Nephron (organoid): ENCODE data around the gene ACBD4.
A peak's percentile ranks its signal among the peaks of the same experiment; 100 is the strongest.

ENCODE experiments used
- H3K27ac Mint-ChIP-seq, 3 experiments: 2 replicates each; pipeline ENCODE4 v1.8.0; 2020; ENCODE audit warnings: mixed read lengths in 3 of 3, mild to moderate bottlenecking in 2 of 3, moderate library complexity in 1 of 3
- H3K27me3 Mint-ChIP-seq: 2 replicates; pipeline ENCODE4 v1.8.0; 2021; ENCODE audit warnings: low read depth, mild to moderate bottlenecking, moderate library complexity, mixed read lengths
- H3K36me3 Mint-ChIP-seq: 2 replicates; pipeline ENCODE4 v1.8.0; 2020; ENCODE audit warnings: low read depth, mixed read lengths
- H3K4me1 Mint-ChIP-seq: 2 replicates; pipeline ENCODE4 v1.8.0; 2020; ENCODE audit warnings: mixed read lengths
- H3K4me3 Mint-ChIP-seq, 3 experiments: 2 replicates each; pipeline ENCODE4 v1.8.0; 2020; ENCODE audit warnings: mild to moderate bottlenecking in 3 of 3, mixed read lengths in 3 of 3, moderate library complexity in 2 of 3
- H3K9me3 Mint-ChIP-seq: 2 replicates; pipeline ENCODE4 v1.8.0; 2020; ENCODE audit warnings: mixed read lengths
- CTCF ChIP-seq, 3 experiments: fragments of 200-600 bp; sonication (generic); IDR thresholded peaks; one replicate each; pipeline ENCODE4 v1.5.0; 2021; ENCODE audit warnings: antibody characterized with exemption in 3 of 3; ENCODE audit not compliant: unreplicated experiment in 3 of 3

Gene ACBD4

DNA sequence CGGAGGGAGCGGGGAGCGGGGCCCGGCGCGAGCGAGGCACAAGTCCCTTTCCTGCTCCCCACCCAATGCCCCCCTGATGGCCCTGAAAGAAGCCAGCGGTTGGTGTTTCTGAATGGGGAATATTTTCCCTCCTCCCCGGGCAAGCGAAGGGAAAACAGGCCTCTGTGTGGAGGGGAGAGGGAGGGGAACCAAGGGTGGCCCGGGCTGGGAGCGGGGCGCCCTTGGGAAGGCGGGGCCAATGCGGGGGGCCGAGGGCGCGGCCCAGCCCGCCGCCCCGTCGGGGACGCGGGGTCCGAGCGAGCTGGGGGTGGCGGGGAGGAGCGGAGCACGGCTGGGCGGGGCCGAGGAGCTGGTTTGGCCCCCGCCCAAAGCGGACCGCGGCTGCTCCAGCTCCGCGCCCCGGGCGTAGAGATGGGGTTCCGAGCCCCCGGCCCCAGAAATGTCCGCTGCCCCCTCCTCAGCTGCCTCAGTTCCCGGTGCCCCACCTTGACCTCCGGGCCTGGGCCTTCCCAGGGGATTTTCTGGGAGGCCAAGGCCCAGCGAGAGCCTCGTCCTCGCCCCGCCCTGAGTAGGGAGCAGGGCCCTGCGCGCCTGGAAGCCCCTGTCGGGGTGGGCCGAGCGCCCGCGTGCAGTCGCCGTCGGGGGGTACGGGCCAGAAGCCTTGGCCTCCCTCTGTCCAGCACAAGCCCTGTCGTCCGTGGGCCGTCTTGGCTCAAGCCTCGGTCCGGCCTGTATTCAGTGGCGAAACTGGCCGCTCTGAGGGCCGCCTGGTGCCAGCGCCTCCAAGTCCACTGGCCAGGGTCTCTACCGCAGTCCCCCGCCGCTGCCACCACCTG lies 8.9 kb downstream of the ACBD4 start:
- Mint-ChIP-seq H3K9me3 (no peaks in the 10 kb centered on the region), H3K4me3 (peak overlapping the region; percentile 61 to 80 (median 77)), H3K27ac (peak overlapping the region; percentile 90 to 100 (median 95)), H3K27me3 (no peaks in the 10 kb centered on the region), H3K4me1 (peaks cover 25% of the 10 kb centered on the region), H3K36me3 (no peaks in the 10 kb centered on the region)
- TF ChIP-seq CTCF (IDR thresholded peaks at IDR 0.05; ENCODE audit: unreplicated experiment in 3 of 3), result no peak

DNA sequence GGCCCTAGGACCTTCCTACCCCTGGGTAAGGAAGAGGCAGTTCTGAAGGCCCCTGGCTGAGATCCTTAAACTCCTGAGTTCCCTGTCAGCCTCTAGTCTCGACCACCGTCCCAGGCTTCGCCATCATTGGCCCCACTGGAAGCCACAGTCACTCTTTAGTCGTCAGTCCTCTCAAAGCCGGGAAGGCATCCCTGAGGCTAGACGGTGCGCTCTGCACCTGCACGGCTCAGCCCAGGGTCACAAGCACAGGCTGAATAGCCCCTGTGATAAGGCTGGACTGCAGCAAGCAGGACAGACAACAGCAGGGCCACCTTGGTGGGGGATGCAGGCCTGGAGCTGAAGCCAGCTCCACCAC lies 9.5 kb downstream of the ACBD4 start:
- Mint-ChIP-seq H3K4me3 (peak overlapping the region; percentile 31 to 70 (median 48)), H3K4me1 (peaks cover 23% of the 10 kb centered on the region), H3K27ac (peak overlapping the region; percentile 81 to 100 (median 84)), H3K27me3 (no peaks in the 10 kb centered on the region), H3K36me3 (peaks cover 3% of the 10 kb centered on the region), H3K9me3 (no peaks in the 10 kb centered on the region)
- TF ChIP-seq CTCF (IDR thresholded peaks at IDR 0.05; ENCODE audit: unreplicated experiment in 3 of 3), result no peak

DNA sequence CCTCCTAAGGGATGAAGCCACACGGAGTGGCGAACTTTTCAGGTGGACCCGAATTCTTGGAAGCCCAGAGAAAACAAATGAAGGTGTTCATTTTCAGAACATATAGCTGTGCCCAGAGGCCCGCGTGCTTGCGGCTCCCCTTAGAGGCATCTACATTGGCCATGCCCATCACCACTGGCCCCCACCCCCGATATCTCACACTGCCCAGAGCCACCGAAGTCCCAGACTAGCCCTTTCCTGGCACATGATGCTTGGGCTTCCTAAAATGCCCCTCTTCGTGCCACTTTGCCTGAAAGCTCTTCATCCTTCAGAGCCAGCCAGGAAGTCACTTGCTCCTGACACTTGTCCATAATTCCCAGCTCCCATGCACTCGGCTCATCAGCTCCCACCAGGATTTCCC lies 10.7 kb downstream of the ACBD4 start:
- Mint-ChIP-seq H3K27ac (peak overlapping the region; percentile 100), H3K4me1 (peaks cover 27% of the 10 kb centered on the region), H3K36me3 (peaks cover 3% of the 10 kb centered on the region), H3K27me3 (no peaks in the 10 kb centered on the region), H3K4me3 (peak overlapping the region; percentile 92 to 100 (median 96)), H3K9me3 (no peaks in the 10 kb centered on the region)
- no peak for TF ChIP-seq CTCF (IDR thresholded peaks at IDR 0.05; ENCODE audit: unreplicated experiment in 3 of 3)

DNA sequence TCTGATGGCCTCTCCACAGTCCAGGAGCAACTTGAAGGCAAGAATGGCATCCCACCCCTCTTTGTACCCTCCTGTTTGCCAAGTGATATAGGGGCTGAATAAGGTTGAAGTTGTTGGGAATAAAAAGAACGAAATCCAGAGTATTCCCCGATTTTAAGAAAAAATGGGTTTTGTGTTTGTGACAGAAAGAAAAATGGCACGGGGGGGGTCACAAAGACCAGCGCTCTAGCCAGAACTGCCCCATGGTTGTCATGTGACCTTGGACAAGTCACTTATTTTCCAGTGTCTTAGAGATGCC lies 11.1 kb downstream of the ACBD4 start:
- no peak for TF ChIP-seq CTCF (IDR thresholded peaks at IDR 0.05; ENCODE audit: unreplicated experiment in 3 of 3)
- Mint-ChIP-seq H3K36me3 (peaks cover 3% of the 10 kb centered on the region), H3K4me1 (peaks cover 31% of the 10 kb centered on the region), H3K9me3 (no peaks in the 10 kb centered on the region), H3K27me3 (no peaks in the 10 kb centered on the region), H3K4me3 (peak overlapping the region; percentile 92 to 100 (median 96)), H3K27ac (peak overlapping the region; percentile 100)

DNA sequence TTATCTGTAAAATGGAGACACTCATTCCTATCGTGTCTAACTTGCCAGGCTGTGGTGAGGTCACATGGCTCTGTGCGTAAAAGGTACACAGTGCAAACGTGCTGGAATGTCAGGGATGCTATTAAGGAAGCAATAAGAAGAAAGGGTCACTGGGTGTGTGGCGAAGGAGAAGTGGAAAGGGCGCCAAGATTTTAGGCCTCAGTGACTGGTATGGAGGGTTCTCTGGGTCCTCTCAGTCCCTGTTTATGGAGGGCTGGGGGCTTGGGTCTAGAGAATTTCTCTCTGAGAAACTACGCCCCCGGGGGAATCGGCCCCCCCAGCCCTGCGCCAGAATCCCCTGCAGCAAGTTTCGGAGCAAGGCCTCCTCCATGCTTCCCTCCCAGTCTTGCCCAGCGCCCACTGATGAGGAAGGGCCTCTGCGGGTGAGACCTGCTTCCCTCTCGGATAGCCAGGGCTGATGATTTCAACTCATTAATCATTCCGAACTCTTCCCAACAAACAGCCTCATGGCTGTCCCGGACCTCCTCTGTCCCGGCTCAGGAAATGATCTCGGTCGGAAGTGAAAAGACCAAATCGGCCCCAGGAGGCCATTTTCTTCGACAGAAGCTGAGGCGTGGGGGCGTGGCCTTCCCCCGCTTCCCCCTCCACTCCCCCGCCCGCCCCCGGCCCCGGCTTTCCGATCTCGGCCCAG lies 11.5 kb downstream of the ACBD4 start:
- Mint-ChIP-seq H3K27me3 (no peaks in the 10 kb centered on the region), H3K4me1 (peaks cover 36% of the 10 kb centered on the region), H3K27ac (peak overlapping the region; percentile 100), H3K36me3 (peaks cover 3% of the 10 kb centered on the region), H3K4me3 (peak overlapping the region; percentile 92 to 100 (median 96)), H3K9me3 (no peaks in the 10 kb centered on the region)
- no peak for TF ChIP-seq CTCF (IDR thresholded peaks at IDR 0.05; ENCODE audit: unreplicated experiment in 3 of 3)
